HG03280 (cell line): ENCODE results near the gene EXOC6.
A peak's percentile ranks its signal among the peaks of the same experiment; 100 is the strongest.
"Not testable (repeated sequence)": the region's sequence is repeated elsewhere in the genome, so short reads cannot be mapped to it uniquely, and the experiment has no call there.

Experiments
- ATAC-seq: cut with Tn5 transposase; IDR thresholded peaks from one replicate; pipeline ENCODE4 v1.9.1; 2021; ENCODE audit warnings: mild to moderate bottlenecking, moderate library complexity; ENCODE audit not compliant: unreplicated experiment

EXOC6 gene

GRCh38 chr10:92931597-92931996 is 83.3 kb downstream of the EXOC6 start:
- no peak for ATAC-seq

GRCh38 chr10:92937876-92938275 is 89.6 kb downstream of the EXOC6 start:
- ATAC-seq = no peak

GRCh38 chr10:92938841-92939240 is 90.5 kb downstream of the EXOC6 start:
- no peak for ATAC-seq

GRCh38 chr10:92942226-92942625 is 93.9 kb downstream of the EXOC6 start:
- no peak for ATAC-seq

- no peak for ATAC-seq
These were observed 98.2 kb downstream of the EXOC6 start for GRCh38 chr10:92946491-92946890.

GRCh38 chr10:92952573-92952972 is 104.3 kb downstream of the EXOC6 start:
- not testable (repeated sequence) for ATAC-seq

GRCh38 chr10:92957223-92958010 is 109.1 kb downstream of the EXOC6 start:
- ATAC-seq = no peak

GRCh38 chr10:92961638-92962037 is 113.3 kb downstream of the EXOC6 start:
- no peak for ATAC-seq

GRCh38 chr10:92965314-92965713 is 117.0 kb downstream of the EXOC6 start:
- no peak for ATAC-seq

GRCh38 chr10:92967641-92968040 is 119.3 kb downstream of the EXOC6 start:
- no peak for ATAC-seq

- no peak for ATAC-seq
These were observed 120.8 kb downstream of the EXOC6 start for GRCh38 chr10:92969151-92969550.

GRCh38 chr10:92970301-92971070 is 122.2 kb downstream of the EXOC6 start:
- ATAC-seq = no peak

- ATAC-seq = no peak
These were observed 123.9 kb downstream of the EXOC6 start for GRCh38 chr10:92972066-92972870.

- no peak for ATAC-seq
These were observed 124.6 kb downstream of the EXOC6 start for GRCh38 chr10:92972886-92973285.

- not testable (repeated sequence) for ATAC-seq
These were observed 128.0 kb downstream of the EXOC6 start for GRCh38 chr10:92976278-92976677.

GRCh38 chr10:92989250-92989649 is 140.9 kb downstream of the EXOC6 start:
- no peak for ATAC-seq

- peak; percentile 62 for ATAC-seq
These were observed 142.3 kb downstream of the EXOC6 start for GRCh38 chr10:92990615-92991014.

GRCh38 chr10:92991513-92991912 is 143.2 kb downstream of the EXOC6 start:
- ATAC-seq = no peak

- no peak for ATAC-seq
These were observed 145.5 kb downstream of the EXOC6 start for GRCh38 chr10:92993699-92994272.

- no peak for ATAC-seq
These were observed 147.2 kb downstream of the EXOC6 start for GRCh38 chr10:92995509-92995908.

- no peak for ATAC-seq
These were observed 149.3 kb downstream of the EXOC6 start for GRCh38 chr10:92997620-92998019.
